BLaER1 treated with 17β-estradiol and CSF1 and Interleukin-3, amounts not matched to agents 10 nM and 100 nM (cell line): ENCODE results near the gene LIF.

Experiments
- H3K27ac ChIP-seq, 11 experiments: shearing (Covaris generic); formaldehyde crosslinking; 2 replicates each; pipeline ENCODE4 v1.8.1; 2022
- H3K27me3 ChIP-seq, 11 experiments: shearing (Covaris generic); formaldehyde crosslinking; 2 replicates each; pipeline ENCODE4 v1.8.1; 2022
- H3K36me3 ChIP-seq, 11 experiments: shearing (Covaris generic); formaldehyde crosslinking; 2 replicates each; pipeline ENCODE4 v1.8.1; 2022
- H3K4me1 ChIP-seq, 10 experiments: shearing (Covaris generic); formaldehyde crosslinking; 2 replicates each; pipeline ENCODE4 v1.8.1; 2022
- H3K4me2 ChIP-seq, 11 experiments: shearing (Covaris generic); formaldehyde crosslinking; 2 replicates each; pipeline ENCODE4 v1.8.1; 2022
- H3K4me3 ChIP-seq, 10 experiments: shearing (Covaris generic); formaldehyde crosslinking; 2 replicates each; pipeline ENCODE4 v1.8.1; 2022
- H3K9ac ChIP-seq, 11 experiments: shearing (Covaris generic); formaldehyde crosslinking; 2 replicates each; pipeline ENCODE4 v1.8.1; 2022
- H3K9me3 ChIP-seq, 11 experiments: shearing (Covaris generic); formaldehyde crosslinking; replicated peaks in 1 of 11; 2 replicates each; pipeline ENCODE4 v1.8.1; 2022
- H4K20me1 ChIP-seq, 11 experiments: shearing (Covaris generic); formaldehyde crosslinking; 2 replicates each; pipeline ENCODE4 v1.8.1; 2022
- Cebpa-rat ChIP-seq, 11 experiments: shearing (Covaris generic); IDR thresholded peaks; 2 replicates each; pipeline ENCODE4 v1.8.1; 2022

Gene LIF

GRCh38 chr22:30212996-30213441 is 33.5 kb downstream of the LIF start:
- no peaks in the 10 kb centered on the region for H3K36me3 ChIP-seq
- peaks cover 35 to 69% (median 57%) of the 10 kb centered on the region in 10 experiments for H3K4me1 ChIP-seq
- TF ChIP-seq Cebpa-rat (IDR thresholded peaks at IDR 0.05): peak in 4 of 11 experiments; percentile 52 to 79 (median 78); a peak in 7 of 22 replicates
- peak overlapping the region in 4 of 10 experiments; percentile 11 to 37 (median 26); a peak in 3 of 20 replicates for H3K4me3 ChIP-seq
- no peaks in the 10 kb centered on the region for H4K20me1 ChIP-seq
- H3K9me3 ChIP-seq: no peaks in the 10 kb centered on the region
- H3K27me3 ChIP-seq: no peaks in the 10 kb centered on the region; a peak in 1 of 22 replicates
- H3K4me2 ChIP-seq: peak overlapping the region; percentile 80 to 93 (median 87)
- peak overlapping the region in 9 of 11 experiments; percentile 41 to 67 (median 50); a peak in 11 of 22 replicates for H3K9ac ChIP-seq
- peak overlapping the region in 10 of 11 experiments; percentile 46 to 77 (median 72); a peak in 21 of 22 replicates for H3K27ac ChIP-seq

GRCh38 chr22:30212363-30212995 is 34.1 kb downstream of the LIF start:
- peak in 5 of 11 experiments; percentile 8 to 70 (median 24); a peak in 7 of 22 replicates for TF ChIP-seq Cebpa-rat (IDR thresholded peaks at IDR 0.05)
- H3K4me2 ChIP-seq: peak overlapping the region; percentile 80 to 93 (median 87)
- H3K4me1 ChIP-seq: peaks cover 41 to 74% (median 61%) of the 10 kb centered on the region in 10 experiments
- no peaks in the 10 kb centered on the region for H3K36me3 ChIP-seq
- no peaks in the 10 kb centered on the region for H4K20me1 ChIP-seq
- H3K9me3 ChIP-seq: no peaks in the 10 kb centered on the region
- H3K27me3 ChIP-seq: no peaks in the 10 kb centered on the region; a peak in 1 of 22 replicates
- H3K27ac ChIP-seq: peak overlapping the region in 10 of 11 experiments; percentile 46 to 77 (median 72); a peak in 19 of 22 replicates
- H3K4me3 ChIP-seq: peak overlapping the region in 2 of 10 experiments; percentile 19 to 37; a peak in 4 of 20 replicates
- peak overlapping the region in 9 of 11 experiments; percentile 12 to 66 (median 50); a peak in 12 of 22 replicates for H3K9ac ChIP-seq

- H3K27ac ChIP-seq: peak overlapping the region in 8 of 11 experiments; percentile 16 to 75 (median 70); a peak in 9 of 22 replicates
- no peaks in the 10 kb centered on the region; a peak in 1 of 22 replicates for H3K27me3 ChIP-seq
- peaks cover 41 to 80% (median 63%) of the 10 kb centered on the region in 10 experiments for H3K4me1 ChIP-seq
- H4K20me1 ChIP-seq: no peaks in the 10 kb centered on the region
- H3K9me3 ChIP-seq: no peaks in the 10 kb centered on the region
- peak overlapping the region in 9 of 11 experiments; percentile 80 to 93 (median 87); a peak in 14 of 22 replicates for H3K4me2 ChIP-seq
- H3K9ac ChIP-seq: no peak overlapping the region; a peak in 1 of 22 replicates
- TF ChIP-seq Cebpa-rat (IDR thresholded peaks at IDR 0.05): no peak
- no peak overlapping the region for H3K4me3 ChIP-seq
- H3K36me3 ChIP-seq: no peaks in the 10 kb centered on the region
Measured at GRCh38 chr22:30211124-30211820, 35.3 kb downstream of the LIF start.

GRCh38 chr22:30210235-30210909 is 36.2 kb downstream of the LIF start:
- peaks cover 41 to 86% (median 61%) of the 10 kb centered on the region in 10 experiments for H3K4me1 ChIP-seq
- peak overlapping the region in 4 of 11 experiments; percentile 2 to 87 (median 27); a peak in 6 of 22 replicates for H3K4me2 ChIP-seq
- H3K36me3 ChIP-seq: no peaks in the 10 kb centered on the region
- no peak overlapping the region for H3K4me3 ChIP-seq
- H3K27me3 ChIP-seq: no peaks in the 10 kb centered on the region; a peak in 1 of 22 replicates
- H3K9ac ChIP-seq: no peak overlapping the region
- peak overlapping the region in 4 of 11 experiments; percentile 10 to 46 (median 43); a peak in 6 of 22 replicates for H3K27ac ChIP-seq
- no peaks in the 10 kb centered on the region for H4K20me1 ChIP-seq
- no peaks in the 10 kb centered on the region for H3K9me3 ChIP-seq
- TF ChIP-seq Cebpa-rat (IDR thresholded peaks at IDR 0.05): no peak

- Histone ChIP-seq H3K4me1 (peaks cover 42 to 86% (median 58%) of the 10 kb centered on the region in 10 experiments), H3K4me2 (peak overlapping the region in 6 of 11 experiments; percentile 57 to 78 (median 66); a peak in 4 of 22 replicates), H3K4me3 (no peak overlapping the region), H3K36me3 (no peaks in the 10 kb centered on the region), H3K27ac (peak overlapping the region in 1 of 11 experiments; percentile 40; a peak in 2 of 22 replicates), H3K27me3 (no peaks in the 10 kb centered on the region; a peak in 1 of 22 replicates), H4K20me1 (no peaks in the 10 kb centered on the region), H3K9ac (no peak overlapping the region), H3K9me3 (no peaks in the 10 kb centered on the region)
- TF ChIP-seq Cebpa-rat (IDR thresholded peaks at IDR 0.05): no peak
Measured at GRCh38 chr22:30209642-30210041, 36.9 kb downstream of the LIF start.

GRCh38 chr22:30208631-30209603 is 37.6 kb downstream of the LIF start:
- no peaks in the 10 kb centered on the region for H3K36me3 ChIP-seq
- H3K4me2 ChIP-seq: peak overlapping the region; percentile 52 to 78 (median 63)
- H4K20me1 ChIP-seq: no peaks in the 10 kb centered on the region
- no peak overlapping the region for H3K4me3 ChIP-seq
- H3K27me3 ChIP-seq: no peaks in the 10 kb centered on the region
- TF ChIP-seq Cebpa-rat (IDR thresholded peaks at IDR 0.05): no peak
- no peaks in the 10 kb centered on the region for H3K9me3 ChIP-seq
- peak overlapping the region in 3 of 11 experiments; percentile 3 to 37 (median 7); a peak in 3 of 22 replicates for H3K27ac ChIP-seq
- peaks cover 39 to 86% (median 58%) of the 10 kb centered on the region in 10 experiments for H3K4me1 ChIP-seq
- peak overlapping the region in 1 of 11 experiments; percentile 1; a peak in 1 of 22 replicates for H3K9ac ChIP-seq

GRCh38 chr22:30206944-30207343 is 39.6 kb downstream of the LIF start:
- no peaks in the 10 kb centered on the region for H4K20me1 ChIP-seq
- no peak overlapping the region for H3K27ac ChIP-seq
- H3K9me3 ChIP-seq: no peaks in the 10 kb centered on the region
- peaks cover 19 to 67% (median 39%) of the 10 kb centered on the region in 10 experiments for H3K4me1 ChIP-seq
- peak overlapping the region in 3 of 11 experiments; percentile 12 to 78 (median 24); a peak in 3 of 22 replicates for H3K4me2 ChIP-seq
- H3K9ac ChIP-seq: no peak overlapping the region
- TF ChIP-seq Cebpa-rat (IDR thresholded peaks at IDR 0.05): no peak
- no peaks in the 10 kb centered on the region for H3K36me3 ChIP-seq
- H3K4me3 ChIP-seq: no peak overlapping the region
- no peaks in the 10 kb centered on the region for H3K27me3 ChIP-seq
